Measurements from ENCODE around the gene TLE4.
A peak's percentile ranks its signal among the peaks of the same experiment; 100 is the strongest.
"Not testable (repeated sequence)": the region's sequence is repeated elsewhere in the genome, so short reads cannot be mapped to it uniquely, and the experiment has no call there.

TLE4 gene

DNA sequence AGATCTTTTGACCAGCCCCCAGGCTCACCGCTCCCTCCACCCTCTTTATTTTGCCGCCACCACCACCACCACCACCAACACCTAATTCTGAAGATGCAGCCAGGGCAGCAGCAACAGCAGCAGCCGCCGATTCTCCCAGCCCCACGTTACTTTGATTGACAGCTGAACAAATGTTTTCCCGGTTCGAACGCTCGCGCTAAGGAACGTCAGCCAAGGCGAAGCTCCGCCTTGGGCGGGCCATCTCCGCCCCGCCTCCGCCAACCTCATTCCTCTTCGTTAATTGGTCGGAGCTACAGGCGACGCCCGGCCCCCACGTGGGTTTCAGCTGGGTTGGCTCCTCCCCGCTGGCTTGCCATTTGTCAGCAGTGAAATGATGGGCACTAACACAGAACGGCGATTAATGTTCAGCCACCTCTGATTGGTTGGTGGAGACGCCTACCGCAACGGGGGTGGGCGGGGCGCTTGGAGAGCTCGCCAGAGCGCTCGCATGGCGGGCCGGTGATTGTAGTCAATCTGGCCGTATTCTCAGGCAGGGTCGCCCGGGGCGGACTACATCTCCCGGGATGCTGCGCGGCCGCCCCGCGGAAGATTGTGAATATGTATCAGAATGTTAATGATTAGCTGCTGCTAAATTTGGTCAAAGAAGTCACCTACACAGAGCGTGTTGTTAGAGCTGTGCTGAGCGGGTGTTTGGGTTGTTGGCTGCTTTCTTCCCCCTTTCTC lies at the start of gene TLE4:
Gene TLE4 (plus strand): TSS at position 657 of the 723 bp plus-strand sequence. CDS start 826 bp downstream, outside the sequence.
- DNase-seq = peak; percentile 100

DNA sequence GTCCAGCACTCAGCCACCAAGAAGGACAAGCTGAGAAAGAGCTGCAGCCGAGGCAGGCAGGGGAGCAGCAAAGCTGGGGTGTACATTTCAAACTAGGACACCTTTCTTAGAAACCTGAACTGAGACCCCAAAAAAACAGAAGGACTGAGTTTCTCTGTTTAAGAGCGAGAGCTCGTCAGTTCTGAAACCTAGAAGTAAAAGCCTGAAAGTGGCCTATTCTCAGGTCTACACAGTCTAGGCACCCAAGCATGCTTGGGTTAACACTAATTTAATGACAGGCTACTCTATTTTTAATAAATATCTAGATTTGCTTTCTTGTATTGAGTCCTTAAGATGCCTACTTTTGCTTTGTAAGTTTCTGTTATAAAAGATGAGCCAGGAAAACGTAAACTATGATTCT lies 49.0 kb upstream of the TLE4 start:
- DNase-seq = no peak

DNA sequence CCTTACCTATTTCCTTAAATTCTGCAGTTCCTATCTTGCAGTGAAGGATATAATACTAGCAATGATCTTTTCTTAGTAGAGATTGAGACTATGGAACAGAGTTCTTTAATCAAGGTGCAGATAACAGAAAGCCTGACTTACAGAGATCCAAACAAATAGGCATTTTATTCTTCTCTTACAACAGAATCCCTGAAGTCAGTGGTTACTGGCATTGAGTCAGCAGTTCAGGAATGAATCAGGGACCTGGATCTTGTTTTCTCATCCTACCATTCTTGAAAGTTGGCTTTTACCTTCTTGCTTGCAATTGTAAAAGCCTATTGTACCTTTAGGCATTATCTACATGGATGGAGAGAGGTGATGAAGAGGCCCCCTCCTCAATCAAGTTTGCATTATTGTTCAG lies 47.5 kb upstream of the TLE4 start:
- DNase-seq = no peak

DNA sequence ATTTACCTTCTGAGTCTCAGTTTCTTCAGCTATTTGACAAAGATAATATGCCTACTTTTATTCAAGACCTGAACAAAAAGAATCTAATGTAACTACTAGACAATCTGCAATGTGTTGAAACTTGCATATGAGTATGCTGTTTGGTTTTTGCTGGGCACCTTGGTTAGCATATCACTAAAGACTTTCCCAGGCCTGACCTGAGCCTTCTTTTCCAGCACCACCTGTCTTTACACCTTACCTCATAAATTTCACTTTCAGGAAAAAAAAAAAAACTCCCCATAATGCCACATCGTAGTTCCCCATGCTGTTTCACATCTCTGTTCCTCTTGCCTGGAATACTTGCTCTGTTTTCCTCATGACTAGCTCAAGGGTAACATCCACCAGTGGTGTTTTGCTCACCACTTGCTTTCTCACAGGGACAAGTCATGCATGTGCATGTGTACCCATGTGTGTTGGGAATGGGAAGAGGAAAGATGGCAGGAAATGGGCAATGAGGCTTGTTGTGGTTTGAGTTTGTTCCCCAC lies 45.6 kb upstream of the TLE4 start:
- DNase-seq = no peak

DNA sequence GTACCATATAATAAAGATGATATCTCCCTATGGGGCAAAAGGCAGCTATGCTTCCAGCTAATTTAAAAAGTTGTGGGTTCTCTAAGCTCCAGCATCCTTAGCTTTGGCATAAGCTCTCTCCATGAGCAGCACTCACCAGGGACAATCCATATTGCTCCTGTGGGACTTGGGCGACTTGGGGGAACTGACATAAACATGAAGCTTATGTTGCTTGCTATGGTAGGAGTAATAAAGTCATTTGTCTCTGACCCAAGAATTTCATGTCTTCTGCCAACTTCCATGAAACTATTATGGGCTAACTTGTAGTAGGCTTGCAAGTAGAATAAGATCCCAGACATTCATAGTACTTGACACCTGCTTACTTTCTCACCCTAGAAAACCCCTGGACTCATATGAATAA lies 36.2 kb upstream of the TLE4 start:
- no peak for DNase-seq

DNA sequence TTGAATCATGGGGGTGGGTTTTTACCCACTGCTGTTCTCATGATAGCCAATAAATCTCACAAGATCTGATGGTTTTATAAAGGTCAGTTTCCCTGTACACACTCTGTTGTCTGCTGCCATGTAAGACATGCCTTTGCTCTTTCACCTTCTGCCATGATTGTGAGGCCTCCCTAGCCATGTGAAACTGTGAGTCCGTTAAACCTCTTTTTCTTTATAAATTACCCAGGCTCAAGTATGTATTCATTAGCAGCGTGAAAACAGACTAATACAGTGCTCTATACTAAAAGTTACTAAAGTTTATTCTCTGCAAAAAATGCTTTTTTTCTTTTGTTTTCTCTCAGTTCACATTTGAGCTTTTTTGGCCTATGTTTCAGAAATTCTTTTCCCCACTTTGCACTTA lies 33.9 kb upstream of the TLE4 start:
- DNase-seq = no peak

DNA sequence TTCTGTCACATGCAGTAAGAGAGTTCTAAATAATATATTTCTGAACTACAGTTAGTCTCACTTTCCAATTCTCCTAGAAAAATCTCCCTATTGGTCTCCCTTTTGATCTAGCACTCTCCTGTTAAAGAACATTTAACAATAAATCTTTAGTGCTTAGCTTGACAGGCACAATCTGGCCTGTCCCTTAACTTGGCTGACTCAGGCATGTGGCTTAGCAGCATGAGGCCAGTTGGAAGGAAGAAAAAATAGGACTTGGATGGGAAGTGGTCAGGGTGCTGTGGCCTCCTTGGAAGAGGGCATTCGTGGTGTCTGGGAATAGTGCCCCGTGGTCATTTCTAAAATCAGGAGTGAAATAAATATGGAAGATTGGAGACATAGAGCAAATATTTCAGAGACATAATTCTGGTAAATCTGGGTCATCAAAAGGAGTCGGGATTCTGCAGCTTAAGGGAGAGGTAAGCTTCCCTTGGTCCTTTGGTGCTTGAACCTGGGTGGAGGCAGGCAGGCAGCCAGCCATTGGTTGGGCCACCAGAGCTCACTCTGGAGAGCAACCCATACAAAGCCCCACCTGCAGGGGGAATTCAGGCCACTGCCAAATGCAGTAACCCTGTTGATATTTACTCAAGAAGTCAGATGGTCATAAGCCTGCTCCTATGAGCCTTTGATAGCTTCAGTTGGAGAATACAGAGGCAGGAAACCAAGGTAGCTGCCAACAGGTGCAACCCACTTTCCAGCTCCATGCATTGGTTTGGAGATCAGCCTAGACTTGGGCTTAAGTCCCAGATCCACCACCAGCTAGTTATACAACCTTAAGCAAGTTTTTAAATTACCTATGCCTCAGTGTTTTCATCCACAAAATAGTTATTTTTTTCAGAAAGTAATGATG lies 28.8 kb upstream of the TLE4 start:
- DNase-seq = no peak

DNA sequence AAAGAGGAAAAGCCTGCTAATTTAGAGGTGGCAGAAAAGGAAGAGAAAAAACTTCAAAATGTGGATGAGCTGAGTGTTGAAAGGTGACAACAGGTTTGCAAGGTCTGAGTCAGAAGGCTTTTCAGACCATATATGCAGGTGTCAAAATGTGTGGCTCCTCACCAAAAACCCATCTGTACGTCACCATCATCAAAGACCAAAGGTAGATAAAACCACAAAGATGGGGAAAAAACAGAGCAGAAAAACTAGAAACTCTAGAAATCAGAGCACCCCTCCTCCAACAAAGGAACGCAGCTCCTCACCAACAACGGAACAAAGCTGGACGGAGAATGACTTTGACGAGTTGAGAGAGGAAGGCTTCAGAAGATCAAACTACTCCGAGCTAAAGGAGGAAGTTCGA lies 27.4 kb upstream of the TLE4 start:
- DNase-seq = not testable (repeated sequence)

DNA sequence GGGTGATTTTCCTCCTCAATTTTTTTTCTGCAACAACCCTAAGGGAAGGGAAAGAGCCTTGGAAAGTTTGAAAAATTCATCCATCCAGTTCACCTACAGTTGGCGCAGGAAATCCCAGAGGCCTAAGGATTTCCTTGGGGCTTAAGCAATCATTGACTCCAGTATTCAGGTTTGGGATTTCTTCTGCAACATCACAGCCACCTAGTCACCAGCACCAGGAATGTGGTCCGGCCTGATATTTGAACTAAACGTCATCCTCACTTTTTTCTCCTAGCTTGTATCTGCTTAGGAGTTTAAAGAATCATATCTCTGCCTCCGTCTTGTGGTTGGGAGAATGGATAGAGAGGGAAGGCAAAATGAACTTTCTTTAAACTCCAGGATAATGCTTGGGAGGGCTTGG lies 20.2 kb upstream of the TLE4 start:
- DNase-seq = no peak

DNA sequence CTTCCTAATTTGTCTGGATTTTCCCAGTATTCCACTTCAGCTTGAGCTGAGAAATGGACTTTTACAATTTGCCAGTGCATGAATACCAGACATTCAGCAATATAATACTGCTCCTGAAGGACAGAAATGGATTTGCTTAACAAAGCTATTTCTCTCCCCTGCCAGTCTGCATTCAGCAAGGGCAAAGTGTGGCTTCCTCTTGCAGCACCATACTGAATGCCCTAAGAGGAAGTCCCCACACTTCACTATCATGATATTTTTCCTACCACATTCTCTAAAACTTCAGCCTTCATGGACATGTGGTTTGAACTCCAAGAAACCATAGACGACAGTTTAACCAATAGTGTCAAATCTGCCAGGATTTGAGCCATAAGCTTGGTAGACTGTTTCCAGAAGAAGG lies 19.8 kb upstream of the TLE4 start:
- peak; percentile 16 for DNase-seq

DNA sequence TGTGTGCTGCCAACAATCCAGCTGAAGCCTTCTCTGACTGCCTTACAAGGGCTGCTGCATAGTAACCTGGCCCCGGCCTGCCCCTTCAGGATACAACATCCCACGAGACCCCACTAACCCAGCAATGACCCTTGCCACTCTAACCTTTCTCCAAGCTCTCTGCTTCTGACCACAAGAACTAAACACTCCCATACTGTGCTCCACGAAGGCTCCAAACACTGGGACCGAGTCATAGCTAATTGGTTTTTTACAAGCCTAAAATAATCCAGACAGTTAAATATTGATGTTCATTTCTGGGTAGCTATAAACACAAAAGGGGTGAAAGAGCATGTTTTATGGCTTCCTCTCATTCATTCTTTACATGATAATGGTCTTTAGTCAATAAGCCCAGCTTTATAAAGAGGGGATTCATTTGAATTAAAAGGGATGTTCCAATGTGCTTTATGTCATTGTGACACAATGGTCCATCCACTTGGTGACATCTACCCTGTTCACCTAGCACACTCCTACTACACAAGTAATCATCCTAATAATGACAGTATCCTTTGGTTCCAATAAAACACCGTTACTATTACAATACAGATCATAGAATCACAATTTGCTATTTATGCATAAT lies 16.2 kb upstream of the TLE4 start:
- no peak for DNase-seq

DNA sequence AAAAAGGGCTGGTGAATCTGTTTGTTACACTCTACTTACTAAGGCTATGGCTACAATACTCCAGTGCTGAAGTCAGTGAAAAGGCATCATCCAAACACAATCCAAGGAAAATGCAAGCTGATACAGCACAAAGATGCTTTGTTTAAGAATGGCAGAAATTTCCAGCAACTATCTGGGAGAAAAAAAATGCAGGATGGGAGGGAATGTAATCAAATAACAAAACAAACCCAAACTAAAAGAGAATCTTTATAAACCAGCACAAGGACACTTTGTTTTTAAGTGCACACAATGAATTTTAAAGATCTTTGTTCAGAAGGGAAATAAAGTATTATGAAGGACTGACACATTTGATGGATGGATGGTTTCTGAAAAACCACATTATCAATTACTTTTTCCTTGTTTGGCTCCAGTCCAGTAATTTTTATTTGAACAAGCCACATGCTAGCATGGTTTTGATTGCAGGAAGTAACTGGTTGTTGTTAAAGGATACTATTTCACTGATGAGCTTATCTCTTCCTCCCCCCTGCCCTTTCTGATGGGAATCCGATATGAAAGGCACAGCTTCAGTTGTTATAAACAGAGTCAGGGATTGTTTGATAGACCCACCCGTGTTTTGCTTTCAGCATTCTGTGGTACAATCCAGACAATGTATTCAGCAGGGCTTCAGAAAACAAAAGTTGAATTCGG lies 12.1 kb upstream of the TLE4 start:
- DNase-seq = no peak

DNA sequence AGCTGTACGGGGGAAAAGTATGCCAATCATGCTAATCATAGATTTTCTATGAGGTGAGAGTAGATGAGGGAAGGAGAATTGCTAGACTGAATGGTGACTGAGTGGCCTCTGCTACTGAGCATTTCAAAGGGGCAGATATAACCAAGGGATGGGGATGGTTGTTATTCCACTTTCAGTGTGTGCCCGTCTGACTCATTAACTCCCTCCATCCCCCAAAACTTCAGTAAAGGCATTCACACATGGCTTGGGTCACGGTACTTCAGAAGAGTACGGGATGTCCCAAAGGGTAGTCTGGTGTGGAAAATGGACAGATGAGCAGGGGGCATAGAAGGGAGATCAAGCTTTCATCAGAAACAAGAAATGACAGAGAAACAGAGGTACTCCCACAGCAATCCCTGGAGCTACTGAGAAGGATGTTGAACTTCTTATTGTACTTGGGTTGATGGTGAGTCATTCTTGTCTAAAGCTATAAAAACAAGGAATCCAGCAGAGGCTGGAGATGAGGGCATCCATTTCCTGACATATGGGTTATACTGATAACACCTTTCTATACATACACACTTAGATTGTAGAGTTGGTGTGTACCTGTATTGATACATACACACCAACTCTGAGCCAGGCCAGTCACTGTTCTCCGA lies 8.9 kb upstream of the TLE4 start:
- no peak for DNase-seq

DNA sequence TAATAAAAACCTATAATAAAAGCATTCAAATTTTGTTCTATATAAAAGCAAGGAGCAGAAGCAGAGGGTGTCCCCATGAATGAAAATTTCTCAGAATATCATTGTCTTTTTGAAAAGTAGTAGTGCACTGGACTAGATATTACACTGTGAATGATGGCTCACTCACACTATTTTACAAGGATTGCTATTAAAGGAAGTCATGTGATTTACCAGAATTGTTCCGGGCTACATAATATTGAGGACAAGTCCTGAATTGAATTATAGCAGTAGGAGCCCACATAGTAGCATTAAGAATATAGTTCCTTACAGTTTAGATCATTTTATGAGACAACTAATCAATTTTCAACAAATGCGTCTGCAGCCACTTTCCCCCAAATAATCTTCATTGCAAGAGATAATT lies 7.7 kb upstream of the TLE4 start:
- DNase-seq = no peak

DNA sequence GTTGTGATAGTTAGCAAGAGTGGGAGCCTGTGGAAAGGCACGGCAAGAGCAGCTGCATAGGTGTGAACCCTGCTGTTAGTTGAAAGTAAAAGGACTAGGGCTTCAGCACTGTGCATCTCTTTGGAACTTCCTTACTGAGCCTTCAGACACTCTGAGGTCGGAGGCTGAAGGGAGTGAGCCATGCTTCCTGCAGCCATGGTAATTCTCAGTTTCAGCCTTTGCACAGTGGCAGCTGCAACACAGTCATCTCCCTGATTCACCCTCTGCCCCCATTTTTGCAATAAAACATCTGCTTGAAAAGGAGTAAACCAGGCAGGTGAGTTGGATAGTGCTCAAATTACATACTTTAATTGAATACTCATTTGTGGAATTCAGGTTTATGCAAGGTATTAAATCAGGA lies 6.5 kb upstream of the TLE4 start:
- no peak for DNase-seq

DNA sequence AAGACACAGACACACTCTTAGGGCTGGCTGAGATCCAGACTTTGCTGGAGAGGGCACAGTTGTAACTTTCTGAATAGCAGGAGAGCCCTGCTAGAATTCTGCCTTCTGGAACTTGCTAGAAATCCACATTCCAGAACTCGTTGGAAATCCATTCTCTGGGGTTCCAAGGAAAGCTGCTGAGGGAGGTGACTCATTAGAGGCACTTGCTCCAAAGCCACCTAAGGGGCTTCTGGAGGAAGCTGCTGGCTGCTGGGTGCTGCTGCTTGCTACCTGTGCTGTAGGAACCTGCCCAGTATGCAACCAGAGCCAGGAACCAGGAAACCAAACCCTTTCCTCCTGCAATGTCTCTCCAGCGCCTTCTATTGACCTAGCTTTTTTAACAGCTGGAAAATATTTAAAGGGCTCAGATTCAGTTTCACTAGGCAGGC lies 4.1 kb upstream of the TLE4 start:
- DNase-seq = no peak

DNA sequence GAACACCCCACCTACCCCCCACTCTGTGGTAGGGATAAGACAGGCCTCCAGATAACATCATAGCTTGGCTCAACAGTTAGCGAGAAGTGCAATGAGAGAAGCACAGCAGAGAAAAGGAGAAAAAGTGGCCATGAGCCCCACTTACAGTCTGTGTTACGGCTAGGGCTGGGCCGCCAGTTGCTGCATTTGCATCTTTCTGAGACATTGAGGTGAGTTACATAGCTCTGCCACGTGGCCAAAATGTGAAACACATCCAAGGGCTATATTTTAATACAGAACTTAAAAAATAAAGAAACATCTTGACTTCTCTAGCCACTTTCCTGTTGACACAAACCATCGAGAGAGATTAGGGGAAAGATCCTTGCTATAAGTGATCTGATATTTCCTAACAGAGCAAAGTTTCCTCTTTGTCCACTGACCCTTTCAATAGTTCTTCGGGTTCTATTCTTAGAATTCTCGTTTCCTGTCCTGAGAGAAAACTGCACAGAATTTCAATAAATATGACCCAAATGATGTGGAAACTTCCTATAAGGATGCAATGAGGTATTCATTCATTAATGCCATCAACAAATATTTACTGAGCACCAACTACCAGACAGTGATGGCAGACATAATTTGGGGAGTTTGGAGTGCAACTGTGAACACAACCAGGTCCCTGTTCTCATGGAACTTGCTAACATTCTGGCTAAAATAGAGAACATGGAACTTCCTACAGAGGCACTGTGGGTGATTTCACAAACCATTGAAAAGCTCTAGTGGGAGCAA lies 3.2 kb upstream of the TLE4 start:
- peak; percentile 76 for DNase-seq

DNA sequence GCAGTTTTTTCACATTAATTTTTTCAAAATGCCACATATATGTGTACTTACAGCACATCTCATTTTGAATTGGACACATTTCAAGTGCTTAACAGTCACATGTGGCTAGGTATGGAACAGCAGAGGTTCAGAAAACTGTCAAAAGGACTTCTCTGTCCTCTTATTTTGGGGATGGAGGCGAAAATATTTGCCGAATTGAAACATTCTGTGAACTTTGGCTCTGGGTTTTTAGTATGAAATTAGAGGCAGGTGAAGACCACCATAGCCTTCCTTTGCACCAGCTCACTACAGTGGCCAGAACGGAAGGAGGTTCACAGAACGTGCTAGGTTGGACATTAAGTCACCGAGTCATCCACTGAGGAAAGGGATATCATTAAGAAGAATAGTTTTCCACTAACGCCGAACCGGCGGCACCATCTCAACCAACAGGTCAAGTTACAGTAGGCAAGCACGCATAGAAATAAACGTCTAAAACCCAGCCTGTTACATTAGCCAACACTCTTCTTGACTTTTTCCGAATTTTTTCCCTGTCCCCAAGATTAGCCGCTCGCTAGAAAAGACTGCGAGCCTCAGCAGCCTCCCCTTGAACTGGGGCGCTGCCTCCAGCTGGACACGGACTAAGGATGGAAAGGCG lies 1.8 kb upstream of the TLE4 start:
- DNase-seq = no peak

DNA sequence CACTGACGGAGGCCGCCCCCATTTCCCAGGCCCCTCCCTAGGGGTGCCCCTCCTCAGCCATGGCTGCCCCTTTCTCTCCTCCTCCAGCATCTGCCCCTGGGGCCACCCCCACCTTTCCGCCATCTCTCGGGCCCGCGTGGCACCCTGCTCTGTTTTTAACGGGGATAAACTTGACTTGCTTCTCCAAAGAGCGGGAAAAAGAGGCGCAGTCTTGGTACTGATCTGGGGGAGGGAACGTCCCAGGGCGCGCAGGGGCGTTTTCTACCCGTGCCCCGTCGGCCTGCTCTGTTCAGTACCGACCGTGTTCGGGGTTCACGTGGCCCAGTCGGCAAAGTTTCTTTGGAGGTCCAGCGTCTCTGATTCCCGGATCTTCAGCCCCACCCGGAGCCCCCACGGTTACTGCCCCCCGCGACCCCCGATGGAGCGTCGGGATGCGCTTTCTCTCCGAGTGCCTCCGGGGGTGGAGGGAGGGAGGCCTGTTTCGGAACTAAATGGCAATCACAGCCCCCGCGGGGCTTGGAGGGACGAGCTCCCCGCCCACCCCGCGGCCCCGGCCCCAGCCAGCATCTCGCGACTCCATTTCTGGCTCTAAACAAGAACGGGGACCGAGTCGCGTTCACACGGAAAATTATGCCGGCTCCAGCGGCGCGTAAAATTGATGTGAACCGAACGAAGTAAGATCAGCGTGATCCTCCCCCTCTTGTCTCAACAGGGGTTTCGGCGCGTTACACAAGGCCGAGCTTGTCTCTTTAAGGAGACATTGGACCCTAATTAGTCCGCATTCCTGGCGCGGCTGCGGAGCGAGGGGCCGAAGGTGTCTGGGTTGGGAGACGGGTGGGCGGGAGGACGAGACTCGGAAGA lies 1.1 kb upstream of the TLE4 start:
- DNase-seq = no peak

DNA sequence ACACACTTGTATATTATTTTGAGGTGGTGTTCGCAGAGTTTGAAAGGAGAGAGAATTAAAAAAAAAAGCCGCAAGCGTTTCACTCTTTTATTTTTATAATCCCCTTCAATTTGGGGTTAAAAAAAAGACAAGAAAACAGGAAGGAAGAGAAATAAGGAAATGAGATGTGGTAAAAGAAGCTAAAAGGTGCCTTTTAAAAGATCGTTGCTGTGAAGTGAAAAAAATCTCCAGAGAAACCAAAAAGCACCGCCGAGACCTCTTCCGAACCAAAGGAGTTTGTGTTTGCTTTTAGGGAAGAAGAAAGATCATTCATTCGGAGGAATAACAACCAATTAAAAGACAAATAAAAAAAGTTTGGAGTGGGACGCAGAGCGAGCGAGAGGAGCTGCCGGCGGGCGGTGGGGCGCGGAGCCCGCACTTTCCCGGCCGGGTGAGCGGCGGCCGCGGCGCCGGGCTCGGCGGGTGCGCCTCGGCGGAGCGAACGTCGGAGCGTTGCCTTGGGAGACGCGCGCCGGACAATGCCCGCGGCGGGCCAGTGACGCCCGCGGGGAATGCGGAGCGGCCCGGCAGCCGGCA lies 355 bp downstream of the TLE4 start:
- peak; percentile 54 for DNase-seq
